NB4 (cell line): ENCODE results near the gene PRPF6.

ENCODE experiments used
- DNase-seq: peaks from one replicate; pipeline ENCODE4 v3.0.0; 2010; ENCODE audit warnings: low read depth
- H3K4me3 ChIP-seq: one replicate; pipeline ENCODE4 v1.5.1; 2011; ENCODE audit warnings: mild to moderate bottlenecking, low read depth, low read length, moderate library complexity
- CTCF ChIP-seq: IDR thresholded peaks from one replicate; pipeline ENCODE4 v1.5.1; 2012; ENCODE audit warnings: low read depth, low read length
- MAX ChIP-seq: IDR thresholded peaks from 2 replicates; pipeline ENCODE4 v1.6.1; 2011; ENCODE audit warnings: low read depth, low read length
- MYC ChIP-seq: IDR thresholded peaks from 2 replicates; pipeline ENCODE4 v1.6.1; 2011; ENCODE audit warnings: low read depth, low read length
- POLR2A ChIP-seq: IDR thresholded peaks from 2 replicates; pipeline ENCODE4 v1.6.1; 2011; ENCODE audit warnings: mild to moderate bottlenecking; ENCODE audit not compliant: insufficient read length; ENCODE audit errors: extremely low read depth

Gene PRPF6

GRCh38 chr20:64078934-64079272 lies 98.0 kb downstream of the PRPF6 start:
- H3K4me3 ChIP-seq = peak overlapping the region; percentile 79
- no peak for TF ChIP-seq MAX
- no peak for TF ChIP-seq POLR2A
- TF ChIP-seq CTCF = no peak
- DNase-seq = no peak

GRCh38 chr20:64079273-64080012 lies 98.5 kb downstream of the PRPF6 start, which contains the start of gene RGS19:
TSS of gene RGS19 (minus strand) at chr20:64079518. CDS start at chr20:64076886, 2,632 bp downstream.
- TF ChIP-seq POLR2A = peak; percentile 64
- TF ChIP-seq MYC = peak; percentile 94
- peak; percentile 95 for TF ChIP-seq MAX
- TF ChIP-seq CTCF = peak; percentile 4
- H3K4me3 ChIP-seq = peak within 1 kb of the TSS; percentile 79
- peak; percentile 98 for DNase-seq

GRCh38 chr20:64080013-64080812 lies 99.3 kb downstream of the PRPF6 start, which contains the start of gene OPRL1:
TSS of gene OPRL1 (plus strand) at chr20:64080082. CDS start at chr20:64092721, 12,639 bp downstream.
- H3K4me3 ChIP-seq = peak within 1 kb of the TSS; percentile 79
- TF ChIP-seq MYC (no peak), MAX (no peak; the same call in none of the 2 replicates), CTCF (no peak), POLR2A (no peak)
- DNase-seq = no peak

GRCh38 chr20:64080813-64081623 lies 100.1 kb downstream of the PRPF6 start:
- TF ChIP-seq MAX (no peak), POLR2A (no peak), MYC (no peak), CTCF (no peak)
- peak; percentile 24 for DNase-seq
- H3K4me3 ChIP-seq = peak overlapping the region; percentile 66

- DNase-seq = no peak
- TF ChIP-seq MAX = no peak
- TF ChIP-seq POLR2A = no peak
Observed at GRCh38 chr20:64081624-64081964, 100.7 kb downstream of the PRPF6 start.

More at GRCh38 chr20:64081624-64081964, 100.7 kb downstream of the PRPF6 start:
- no peak overlapping the region for H3K4me3 ChIP-seq
